GM18526 (cell line): ENCODE measurements around the gene HSDL2.

Experiments
- POLR2A ChIP-seq: IDR thresholded peaks from 3 replicates; pipeline ENCODE4 v1.6.1; 2011; ENCODE audit not compliant: insufficient read length; ENCODE audit errors: extremely low read depth

HSDL2 gene

GRCh38 chr9:112422417-112423148, 42.7 kb downstream of the HSDL2 start:
- no peak for TF ChIP-seq POLR2A

DNA sequence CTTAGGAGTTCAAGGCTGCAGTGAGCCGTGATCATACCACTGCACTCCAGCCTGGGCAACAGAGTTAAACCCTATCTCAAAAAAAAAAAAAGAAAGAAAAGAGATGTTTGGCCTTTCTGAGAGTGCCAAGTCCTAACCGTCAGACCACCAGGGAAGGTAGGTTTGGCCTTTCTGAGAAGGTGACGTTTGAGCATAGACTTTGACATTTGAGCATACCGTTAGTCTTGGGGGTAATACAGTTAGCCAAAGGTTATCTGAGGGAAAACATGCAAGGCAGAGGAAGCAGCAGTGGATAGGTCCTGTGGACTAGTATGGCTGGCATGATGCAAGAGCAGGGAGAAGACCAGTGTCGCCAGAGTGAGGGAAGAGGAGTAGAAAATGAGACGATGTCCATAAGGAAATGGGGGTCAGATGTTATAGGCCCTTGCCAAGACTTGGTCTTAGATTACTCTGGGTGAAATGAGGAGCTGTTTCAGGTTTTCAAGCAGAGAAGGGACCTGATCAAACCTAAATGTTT, 50.2 kb downstream of the HSDL2 start:
- TF ChIP-seq POLR2A, result no peak

GRCh38 chr9:112433499-112434392, 53.8 kb downstream of the HSDL2 start:
- no peak for TF ChIP-seq POLR2A

- TF ChIP-seq POLR2A, result no peak
These were observed 54.6 kb downstream of the HSDL2 start for GRCh38 chr9:112434487-112434886.

GRCh38 chr9:112437406-112437805, 57.5 kb downstream of the HSDL2 start:
- TF ChIP-seq POLR2A, result no peak

DNA sequence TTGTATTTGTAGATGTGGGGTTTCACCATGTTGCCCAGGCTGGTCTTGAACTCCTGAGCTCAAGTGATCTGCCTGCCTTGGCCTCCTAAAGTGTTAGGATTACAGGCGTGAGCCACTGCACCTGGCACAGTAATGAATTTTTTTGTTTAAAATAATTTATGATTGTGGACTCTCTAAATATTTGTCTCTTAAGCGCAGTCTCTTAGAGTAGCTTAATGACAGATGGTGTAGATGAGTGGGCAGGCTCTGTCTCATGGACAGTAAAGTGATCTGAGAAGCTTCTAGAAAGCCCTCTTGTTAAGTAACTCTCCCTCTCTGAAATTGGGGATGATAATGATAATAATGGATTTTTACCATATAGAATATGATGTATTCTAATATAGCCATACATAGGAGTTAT, 59.3 kb downstream of the HSDL2 start:
- no peak for TF ChIP-seq POLR2A

GRCh38 chr9:112439825-112440224, 59.9 kb downstream of the HSDL2 start:
- TF ChIP-seq POLR2A, result no peak

DNA sequence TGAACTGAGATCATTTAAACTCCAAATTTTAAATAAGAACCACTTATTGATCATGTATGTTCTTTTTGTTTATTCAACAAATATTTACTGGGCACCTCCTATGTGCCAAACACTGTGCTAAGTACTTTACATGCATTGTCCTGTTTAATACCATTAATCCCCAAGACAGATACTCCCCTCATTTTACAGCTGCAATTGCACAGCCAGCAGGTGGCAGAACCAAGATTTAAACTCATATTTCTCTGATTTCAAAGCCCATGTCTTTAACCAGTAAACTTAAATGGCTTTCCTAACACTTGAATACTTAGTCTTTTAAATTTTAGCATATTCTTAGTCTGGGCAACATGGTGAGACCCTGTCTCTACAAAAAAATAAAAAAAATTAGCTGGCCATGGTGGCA, 63.3 kb downstream of the HSDL2 start:
- TF ChIP-seq POLR2A, result no peak

DNA sequence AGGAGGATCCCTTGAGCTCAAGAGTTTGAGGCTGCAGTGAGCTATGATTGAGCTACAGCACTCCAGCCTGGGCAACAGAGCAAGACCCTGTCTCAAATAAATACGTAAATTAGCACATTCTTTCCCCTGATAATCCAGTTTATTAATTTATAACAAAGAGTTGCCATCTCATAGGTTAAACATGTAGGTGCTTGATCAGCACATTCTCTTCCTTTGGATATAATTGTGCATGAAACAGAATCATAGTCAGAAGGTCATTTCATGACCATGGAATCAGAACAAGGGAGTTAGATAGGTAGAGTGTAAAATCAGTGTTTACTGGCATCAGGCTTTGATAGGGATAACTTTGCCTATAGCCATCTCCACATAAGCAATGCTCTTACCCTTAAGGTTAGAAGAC, 63.7 kb downstream of the HSDL2 start:
- no peak for TF ChIP-seq POLR2A

- TF ChIP-seq POLR2A, result no peak
These were observed 65.3 kb downstream of the HSDL2 start for GRCh38 chr9:112445196-112445595.

GRCh38 chr9:112446080-112446479, 66.2 kb downstream of the HSDL2 start:
- TF ChIP-seq POLR2A, result no peak

- TF ChIP-seq POLR2A, result no peak
These were observed 66.6 kb downstream of the HSDL2 start for GRCh38 chr9:112446526-112446925.

DNA sequence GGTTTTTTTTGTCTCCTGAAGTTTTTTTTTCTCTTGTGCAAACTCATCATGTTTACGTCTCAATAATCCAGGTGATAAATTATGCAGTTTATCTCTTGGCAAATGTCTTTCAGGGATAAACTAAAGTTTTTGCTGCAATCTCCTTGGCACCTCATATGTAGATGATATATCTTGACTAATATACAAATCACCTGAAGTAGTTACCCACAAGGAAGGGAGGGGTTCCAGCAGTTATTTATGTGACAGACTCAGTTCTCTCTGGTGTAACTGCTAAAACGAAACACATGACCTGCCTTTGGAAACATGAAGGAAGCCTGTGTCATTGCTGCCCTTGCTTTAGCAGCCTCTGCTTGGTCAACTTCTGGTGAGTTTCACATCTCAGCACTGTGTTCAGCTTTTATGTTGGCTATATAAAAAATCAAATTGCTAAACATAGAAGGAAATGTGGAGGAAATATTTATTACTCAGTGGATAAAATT, 67.4 kb downstream of the HSDL2 start:
- TF ChIP-seq POLR2A, result no peak

- no peak for TF ChIP-seq POLR2A
These were observed 82.9 kb downstream of the HSDL2 start for GRCh38 chr9:112462855-112463254.

GRCh38 chr9:112465352-112465751, 85.4 kb downstream of the HSDL2 start:
- no peak for TF ChIP-seq POLR2A

DNA sequence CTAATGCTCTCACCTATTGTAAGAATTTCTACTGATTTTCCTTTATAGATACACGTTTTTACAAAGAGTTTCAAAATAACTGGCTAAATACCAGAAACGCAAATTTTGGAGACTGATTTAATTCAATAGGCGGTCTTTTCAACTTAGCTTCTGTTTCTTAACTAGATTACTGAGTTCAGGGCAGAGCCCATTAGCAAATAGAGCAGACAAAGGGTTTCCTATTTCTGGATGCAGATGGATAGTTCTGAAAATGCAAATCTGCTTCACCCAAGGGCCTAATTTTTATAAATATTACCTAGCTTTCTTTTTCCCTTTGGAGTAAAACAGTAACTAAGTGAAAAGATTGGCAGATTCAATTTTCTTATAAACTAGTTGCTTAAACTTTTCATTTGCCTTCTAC, 93.1 kb downstream of the HSDL2 start:
- TF ChIP-seq POLR2A, result no peak
